ENCODE measurements around the gene CREBL2.
"Not testable (repeated sequence)": the region's sequence is repeated elsewhere in the genome, so short reads cannot be mapped to it uniquely, and the experiment has no call there.

Gene CREBL2

GRCh38 chr12:12599750-12600643 is 11.7 kb upstream of the CREBL2 start:
- no peak for DNase-seq

GRCh38 chr12:12600659-12601058 is 11.0 kb upstream of the CREBL2 start:
- DNase-seq: no peak

- DNase-seq: no peak
Observed at GRCh38 chr12:12604740-12605139, 6.9 kb upstream of the CREBL2 start.

GRCh38 chr12:12606781-12607589 is 4.7 kb upstream of the CREBL2 start:
- DNase-seq: no peak

- no peak for DNase-seq
Observed at GRCh38 chr12:12608557-12608957, 3.1 kb upstream of the CREBL2 start.

GRCh38 chr12:12609692-12610091 is 2.0 kb upstream of the CREBL2 start:
- DNase-seq: no peak

GRCh38 chr12:12610711-12611110 is 965 bp upstream of the CREBL2 start:
- no peak for DNase-seq

GRCh38 chr12:12612358-12612757 is 682 bp downstream of the CREBL2 start:
- DNase-seq: peak; percentile 4

- DNase-seq: no peak
Observed at GRCh38 chr12:12613344-12613743, 1.7 kb downstream of the CREBL2 start.

GRCh38 chr12:12614342-12614741 is 2.7 kb downstream of the CREBL2 start:
- no peak for DNase-seq

GRCh38 chr12:12616512-12617310 is 5.0 kb downstream of the CREBL2 start:
- DNase-seq: no peak

GRCh38 chr12:12618064-12618463 is 6.4 kb downstream of the CREBL2 start:
- not testable (repeated sequence) for DNase-seq

GRCh38 chr12:12620730-12621315 is 9.1 kb downstream of the CREBL2 start:
- DNase-seq: no peak

- DNase-seq: no peak
Observed at GRCh38 chr12:12622418-12622817, 10.7 kb downstream of the CREBL2 start.

GRCh38 chr12:12624498-12624992 is 12.9 kb downstream of the CREBL2 start:
- DNase-seq: no peak

GRCh38 chr12:12626471-12626870 is 14.8 kb downstream of the CREBL2 start:
- no peak for DNase-seq

GRCh38 chr12:12627308-12627827 is 15.7 kb downstream of the CREBL2 start:
- no peak for DNase-seq

- no peak for DNase-seq
Observed at GRCh38 chr12:12628013-12628412, 16.3 kb downstream of the CREBL2 start.

- DNase-seq: no peak
Observed at GRCh38 chr12:12630850-12631249, 19.2 kb downstream of the CREBL2 start.

GRCh38 chr12:12635651-12636050 is 24.0 kb downstream of the CREBL2 start:
- DNase-seq: no peak

- DNase-seq: no peak
Observed at GRCh38 chr12:12636641-12637040, 25.0 kb downstream of the CREBL2 start.

- not testable (repeated sequence) for DNase-seq
Observed at GRCh38 chr12:12639995-12640394, 28.3 kb downstream of the CREBL2 start.

Data from SHP77 treated with DMSO at 0.1 percent for 48 hours (cell line).